Placental pericyte (primary cell): ENCODE data around the gene ACOXL. TPM values are rescaled to one million over a fixed set of nuclear protein-coding genes. Genes with fewer than 3 reads are reported as not detected.

Experiments
- total RNA-seq: library from RNA; depleted of rRNA; stranded (reverse); fragments of >200 nt; gene quantifications from 2 replicates; pipeline ENCODE4 v1.2.3, GENCODE V29; 2012

ACOXL gene
- not detected in 2 replicates for total RNA-seq

DNA sequence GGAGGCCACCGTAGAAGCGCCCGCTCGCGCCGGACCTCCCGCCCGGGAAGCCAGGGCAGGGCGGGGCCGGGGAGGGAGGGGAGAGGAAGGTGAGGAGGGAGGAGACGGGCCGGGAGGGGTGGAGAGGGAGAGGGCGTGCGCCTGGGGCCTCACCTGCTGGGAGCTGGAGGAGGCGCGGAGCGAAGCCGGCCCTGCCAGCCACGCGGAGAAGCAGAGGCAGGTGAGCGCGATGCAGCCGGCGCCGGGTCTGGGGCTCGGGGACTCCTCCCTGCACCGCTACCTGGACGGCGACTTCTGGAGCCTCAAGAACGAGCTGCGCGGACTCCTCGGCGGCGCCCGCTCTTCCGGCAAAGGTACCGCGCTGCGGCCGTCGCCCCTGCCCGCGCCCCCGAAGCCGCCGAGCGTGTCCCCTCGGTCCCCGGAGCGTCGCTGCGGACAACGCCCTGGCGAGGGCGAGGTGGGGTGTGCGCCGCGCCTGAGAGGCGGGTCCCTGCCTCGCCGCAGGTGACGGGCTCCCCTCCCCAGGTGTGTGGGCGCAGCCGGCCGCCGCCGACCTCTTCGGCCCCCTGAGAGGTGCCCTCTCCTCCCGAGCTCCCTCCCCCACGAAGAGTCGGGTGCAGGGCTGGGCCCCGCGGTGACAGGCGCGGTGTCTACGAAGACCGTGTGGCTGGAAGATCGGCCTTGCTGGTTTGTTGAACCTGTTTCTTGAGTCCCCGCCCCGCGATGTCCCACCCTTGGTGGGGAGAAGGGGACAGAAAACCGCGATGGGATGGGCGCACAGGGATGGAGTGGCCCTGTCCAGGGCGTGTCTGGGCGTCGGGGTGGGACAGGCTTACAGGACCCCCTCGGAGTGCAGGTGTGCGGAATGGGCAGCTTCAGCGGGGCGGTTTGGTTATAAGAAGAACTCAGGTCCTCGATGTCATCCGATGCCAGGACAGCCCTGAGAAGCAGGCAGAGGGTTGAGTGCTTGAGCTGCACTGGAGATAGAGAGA, at the start of gene ACOXL:
ACOXL (plus strand) TSS at position 152 of the 992 bp plus-strand sequence. CDS start 35,817 bp downstream, outside the sequence.

DNA sequence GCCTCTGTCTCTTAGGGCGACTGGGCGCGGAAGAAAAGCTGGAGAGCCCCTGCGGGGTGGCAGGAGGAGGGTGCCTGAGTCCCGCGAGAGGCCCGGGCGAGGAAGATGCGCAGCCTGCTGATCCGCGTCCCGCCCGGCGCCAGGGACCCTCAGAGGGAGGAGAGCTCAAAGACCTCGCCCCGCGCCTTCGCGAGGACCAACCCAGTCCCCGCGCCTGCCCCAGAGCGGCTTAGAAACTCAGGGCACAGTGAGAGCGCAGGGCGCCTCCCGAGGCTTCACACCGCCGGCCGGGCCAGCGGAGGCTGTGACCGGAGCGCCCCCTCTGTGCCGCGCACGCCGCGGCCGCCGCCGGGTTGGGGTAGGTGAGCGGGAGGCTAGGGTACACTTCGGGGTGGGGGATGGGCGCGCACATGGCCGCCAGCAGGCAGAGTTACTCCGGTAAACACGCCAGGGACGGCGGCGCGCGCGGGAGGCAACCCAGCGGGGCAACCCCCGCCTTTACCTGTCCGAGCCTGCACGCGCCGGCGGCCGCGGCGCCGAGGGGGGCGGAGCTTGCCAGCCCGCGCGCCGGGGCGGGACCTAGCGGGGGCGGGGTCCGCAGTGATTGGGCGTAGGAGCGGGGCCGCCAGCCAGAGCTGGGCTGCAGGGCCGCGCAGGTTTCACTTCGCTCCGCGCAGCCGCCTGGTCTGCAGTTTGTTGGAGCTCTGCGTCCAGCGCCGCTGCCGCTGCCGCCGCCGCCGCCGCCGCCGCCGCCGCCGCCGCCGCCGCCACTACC, 388.1 kb downstream of the ACOXL start, which contains the start of gene BCL2L11:
BCL2L11 (plus strand) TSS at position 662 of the 775 bp plus-strand sequence. CDS start 2,832 bp downstream, outside the sequence.

Other genes with a start within 250 kb of the ACOXL start
- 23.4 and 26.2 TPM in 2 replicates for gene RGPD6, start 155.4 kb upstream of the ACOXL start, total RNA-seq
- gene BUB1, start 54.5 kb upstream of the ACOXL start, total RNA-seq = 2.4 and 67.9 TPM in 2 replicates